Adrenal gland (tissue), 5 donors: ENCODE measurements around the gene KCNC1.

Source experiments
- POLR2A ChIP-seq, 2 donors: fragments of 450-650 bp; IDR thresholded peaks; one replicate each; pipeline ENCODE4 v1.6.1; 2017; ENCODE audit warnings: antibody characterized with exemption in 2 of 2, mild to moderate bottlenecking in 2 of 2, moderate library complexity in 1 of 2
- TF ChIP-seq, protein P1 (sequence below), 6 experiments: fragments of 450-650 bp in 4 of 6; fragments of 200-600 bp in 2 of 6; sonication (generic) in 1 of 6; IDR thresholded peaks; 1 replicate in 5 of 6; 2 replicates in 1 of 6; pipeline versions ENCODE4 v1.5.1 to v1.8.0; 2016 to 2021; ENCODE audit warnings: antibody characterized with exemption in 6 of 6, mild to moderate bottlenecking in 2 of 6, moderate library complexity in 1 of 6
- donor health status: DM: no; HTN: no; CAD: no.

GRCh38 chr11:17766590-17766989, 32.0 kb downstream of the KCNC1 start:
- TF ChIP-seq, protein P1, sequence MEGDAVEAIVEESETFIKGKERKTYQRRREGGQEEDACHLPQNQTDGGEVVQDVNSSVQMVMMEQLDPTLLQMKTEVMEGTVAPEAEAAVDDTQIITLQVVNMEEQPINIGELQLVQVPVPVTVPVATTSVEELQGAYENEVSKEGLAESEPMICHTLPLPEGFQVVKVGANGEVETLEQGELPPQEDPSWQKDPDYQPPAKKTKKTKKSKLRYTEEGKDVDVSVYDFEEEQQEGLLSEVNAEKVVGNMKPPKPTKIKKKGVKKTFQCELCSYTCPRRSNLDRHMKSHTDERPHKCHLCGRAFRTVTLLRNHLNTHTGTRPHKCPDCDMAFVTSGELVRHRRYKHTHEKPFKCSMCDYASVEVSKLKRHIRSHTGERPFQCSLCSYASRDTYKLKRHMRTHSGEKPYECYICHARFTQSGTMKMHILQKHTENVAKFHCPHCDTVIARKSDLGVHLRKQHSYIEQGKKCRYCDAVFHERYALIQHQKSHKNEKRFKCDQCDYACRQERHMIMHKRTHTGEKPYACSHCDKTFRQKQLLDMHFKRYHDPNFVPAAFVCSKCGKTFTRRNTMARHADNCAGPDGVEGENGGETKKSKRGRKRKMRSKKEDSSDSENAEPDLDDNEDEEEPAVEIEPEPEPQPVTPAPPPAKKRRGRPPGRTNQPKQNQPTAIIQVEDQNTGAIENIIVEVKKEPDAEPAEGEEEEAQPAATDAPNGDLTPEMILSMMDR (IDR thresholded peaks at IDR 0.05): no peak
- no peak for TF ChIP-seq POLR2A (IDR thresholded peaks at IDR 0.05)
